PFSK-1 (cell line): ENCODE measurements around the gene GOLM1.

Source experiments
- POLR2AphosphoS5 ChIP-seq: IDR thresholded peaks from 2 replicates; pipeline ENCODE4 v1.6.1; 2012; ENCODE audit warnings: low read depth, mild to moderate bottlenecking, control low read depth, low read length, moderate library complexity
- TAF1 ChIP-seq: IDR thresholded peaks from 2 replicates; pipeline ENCODE4 v1.6.1; 2012; ENCODE audit warnings: low read length, control low read depth, borderline replicate concordance; ENCODE audit not compliant: insufficient read depth
- TF ChIP-seq, protein P1 (sequence below), 2 experiments: IDR thresholded peaks; 2 replicates each; pipeline versions ENCODE4 v1.6.1 to v1.8.0; 2011 to 2012; ENCODE audit warnings: low read depth in 2 of 2, low read length in 2 of 2, control low read depth in 1 of 2, inconsistent platforms in 1 of 2, mild to moderate bottlenecking in 1 of 2, moderate library complexity in 1 of 2; ENCODE audit not compliant: insufficient read depth in 1 of 2

DNA sequence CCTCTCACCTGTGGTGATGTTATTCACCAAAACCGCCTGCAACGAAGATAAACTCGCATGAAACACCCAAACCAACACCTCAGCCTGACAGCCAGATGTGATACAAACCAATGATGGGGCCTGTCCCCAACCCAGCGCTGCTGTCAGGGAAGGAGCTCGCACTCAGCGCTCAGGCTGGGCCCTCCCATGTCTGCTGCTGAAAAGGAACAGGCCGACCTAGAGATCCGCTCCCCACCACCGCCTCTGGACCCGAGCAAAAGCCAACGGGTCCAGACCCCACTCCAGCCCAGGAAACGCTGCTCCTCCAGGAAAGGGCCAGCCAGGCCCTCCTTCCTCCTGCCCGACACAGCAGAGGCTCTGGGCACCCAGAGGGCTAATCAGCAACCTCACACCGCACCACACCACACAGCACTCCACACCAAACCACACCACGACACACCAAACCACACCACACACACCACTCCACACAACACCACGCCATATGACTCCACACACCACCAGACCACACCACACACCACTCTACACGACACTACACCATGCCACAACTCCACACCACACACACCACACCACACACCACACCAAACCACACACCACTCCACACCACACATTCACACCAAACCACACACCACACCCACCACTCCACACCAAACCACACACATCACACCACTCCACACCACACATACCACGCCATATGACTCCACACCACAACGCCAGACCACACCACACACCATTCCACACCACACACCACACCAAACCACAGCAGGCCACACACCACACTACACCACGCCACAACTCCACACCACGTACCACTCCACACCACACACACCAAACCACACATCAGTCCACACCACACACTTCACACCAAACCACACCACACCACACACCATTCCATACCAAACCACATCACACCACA lies 46.5 kb downstream of the GOLM1 start:
- TF ChIP-seq, protein P1, sequence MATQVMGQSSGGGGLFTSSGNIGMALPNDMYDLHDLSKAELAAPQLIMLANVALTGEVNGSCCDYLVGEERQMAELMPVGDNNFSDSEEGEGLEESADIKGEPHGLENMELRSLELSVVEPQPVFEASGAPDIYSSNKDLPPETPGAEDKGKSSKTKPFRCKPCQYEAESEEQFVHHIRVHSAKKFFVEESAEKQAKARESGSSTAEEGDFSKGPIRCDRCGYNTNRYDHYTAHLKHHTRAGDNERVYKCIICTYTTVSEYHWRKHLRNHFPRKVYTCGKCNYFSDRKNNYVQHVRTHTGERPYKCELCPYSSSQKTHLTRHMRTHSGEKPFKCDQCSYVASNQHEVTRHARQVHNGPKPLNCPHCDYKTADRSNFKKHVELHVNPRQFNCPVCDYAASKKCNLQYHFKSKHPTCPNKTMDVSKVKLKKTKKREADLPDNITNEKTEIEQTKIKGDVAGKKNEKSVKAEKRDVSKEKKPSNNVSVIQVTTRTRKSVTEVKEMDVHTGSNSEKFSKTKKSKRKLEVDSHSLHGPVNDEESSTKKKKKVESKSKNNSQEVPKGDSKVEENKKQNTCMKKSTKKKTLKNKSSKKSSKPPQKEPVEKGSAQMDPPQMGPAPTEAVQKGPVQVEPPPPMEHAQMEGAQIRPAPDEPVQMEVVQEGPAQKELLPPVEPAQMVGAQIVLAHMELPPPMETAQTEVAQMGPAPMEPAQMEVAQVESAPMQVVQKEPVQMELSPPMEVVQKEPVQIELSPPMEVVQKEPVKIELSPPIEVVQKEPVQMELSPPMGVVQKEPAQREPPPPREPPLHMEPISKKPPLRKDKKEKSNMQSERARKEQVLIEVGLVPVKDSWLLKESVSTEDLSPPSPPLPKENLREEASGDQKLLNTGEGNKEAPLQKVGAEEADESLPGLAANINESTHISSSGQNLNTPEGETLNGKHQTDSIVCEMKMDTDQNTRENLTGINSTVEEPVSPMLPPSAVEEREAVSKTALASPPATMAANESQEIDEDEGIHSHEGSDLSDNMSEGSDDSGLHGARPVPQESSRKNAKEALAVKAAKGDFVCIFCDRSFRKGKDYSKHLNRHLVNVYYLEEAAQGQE (IDR thresholded peaks at IDR 0.05; ENCODE audit: insufficient read depth in 1 of 2, low read depth in 2 of 2, low read length in 2 of 2): no peak
- no peak for TF ChIP-seq POLR2AphosphoS5
- no peak for TF ChIP-seq TAF1
